ENCODE measurements around the gene GRID2.

DNA sequence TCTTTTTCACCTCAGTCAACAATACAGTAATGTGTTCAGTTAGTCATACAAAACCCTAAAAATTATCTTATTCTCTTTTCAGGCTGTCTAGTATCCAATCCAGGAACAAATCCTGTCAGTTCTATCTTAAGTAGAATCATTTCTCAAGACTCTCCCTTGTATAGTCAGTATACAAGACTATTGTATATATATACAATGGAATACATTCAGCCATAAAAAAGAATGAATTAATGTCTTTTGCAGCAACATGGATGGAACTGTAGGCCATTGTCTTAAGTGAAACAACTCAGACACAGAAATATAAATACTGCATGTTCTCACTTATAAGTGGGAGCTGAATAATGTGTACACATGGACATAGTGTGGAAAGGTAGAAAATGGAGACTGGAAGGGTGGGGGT lies 1023.6 kb downstream of the GRID2 start:
- TF ChIP-seq, protein P1, sequence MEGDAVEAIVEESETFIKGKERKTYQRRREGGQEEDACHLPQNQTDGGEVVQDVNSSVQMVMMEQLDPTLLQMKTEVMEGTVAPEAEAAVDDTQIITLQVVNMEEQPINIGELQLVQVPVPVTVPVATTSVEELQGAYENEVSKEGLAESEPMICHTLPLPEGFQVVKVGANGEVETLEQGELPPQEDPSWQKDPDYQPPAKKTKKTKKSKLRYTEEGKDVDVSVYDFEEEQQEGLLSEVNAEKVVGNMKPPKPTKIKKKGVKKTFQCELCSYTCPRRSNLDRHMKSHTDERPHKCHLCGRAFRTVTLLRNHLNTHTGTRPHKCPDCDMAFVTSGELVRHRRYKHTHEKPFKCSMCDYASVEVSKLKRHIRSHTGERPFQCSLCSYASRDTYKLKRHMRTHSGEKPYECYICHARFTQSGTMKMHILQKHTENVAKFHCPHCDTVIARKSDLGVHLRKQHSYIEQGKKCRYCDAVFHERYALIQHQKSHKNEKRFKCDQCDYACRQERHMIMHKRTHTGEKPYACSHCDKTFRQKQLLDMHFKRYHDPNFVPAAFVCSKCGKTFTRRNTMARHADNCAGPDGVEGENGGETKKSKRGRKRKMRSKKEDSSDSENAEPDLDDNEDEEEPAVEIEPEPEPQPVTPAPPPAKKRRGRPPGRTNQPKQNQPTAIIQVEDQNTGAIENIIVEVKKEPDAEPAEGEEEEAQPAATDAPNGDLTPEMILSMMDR (IDR thresholded peaks at IDR 0.05) = no peak
- no peak for TF ChIP-seq POLR2A (IDR thresholded peaks at IDR 0.05)

All from thyroid gland (tissue), 4 donors.